GM21381 (cell line): ENCODE measurements around the gene TRPV6.

Experiments used
- ATAC-seq: cut with Tn5 transposase; IDR thresholded peaks from one replicate; pipeline ENCODE4 v1.9.1; 2021; ENCODE audit warnings: mild to moderate bottlenecking, moderate library complexity; ENCODE audit not compliant: unreplicated experiment

Gene TRPV6

DNA sequence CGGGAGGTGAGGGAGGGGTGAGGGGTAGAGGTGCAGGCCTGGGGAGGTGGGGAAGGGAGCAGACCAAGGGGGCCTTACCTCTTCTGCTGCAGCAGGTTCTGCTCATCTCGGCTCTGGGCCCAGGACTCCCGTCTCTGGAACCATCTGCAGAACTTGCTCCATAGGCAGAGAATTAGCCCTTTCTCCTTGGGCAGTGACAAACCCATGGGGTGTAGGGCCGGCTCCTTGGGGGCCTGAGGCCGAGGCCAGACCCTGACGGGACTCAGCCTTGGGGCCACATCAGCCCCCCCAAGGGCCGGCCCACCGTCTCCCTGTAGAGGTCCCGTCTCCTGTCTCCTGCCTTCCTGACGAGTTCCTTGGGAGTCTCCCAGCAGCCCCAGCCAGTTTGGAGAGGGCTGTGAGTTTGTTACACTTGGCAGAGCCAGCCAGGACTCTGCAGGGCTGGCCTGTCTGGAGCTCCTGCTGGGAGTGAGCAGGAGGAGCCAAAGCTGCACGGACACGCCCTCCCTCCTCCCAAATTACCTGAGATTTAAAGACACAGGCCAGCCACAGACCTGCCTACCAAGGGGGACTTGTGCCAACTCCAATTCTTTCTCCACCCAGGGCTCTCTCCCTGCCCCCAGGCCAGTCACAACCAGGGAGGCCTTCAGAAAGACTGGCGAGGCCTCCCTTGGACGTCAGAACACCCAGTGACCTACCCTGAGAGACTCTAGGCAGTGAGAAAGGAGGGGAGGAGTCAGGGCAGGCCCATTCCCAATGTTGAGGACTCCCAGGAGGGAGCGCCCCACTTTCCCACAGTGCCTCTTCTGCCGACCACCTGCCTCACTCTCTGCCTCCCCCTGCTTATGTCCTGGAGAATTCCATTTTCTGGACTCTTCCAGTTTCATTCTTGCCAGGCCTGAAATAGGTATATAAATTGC lies at the start of gene TRPV6:
Gene TRPV6 (minus strand): TSS at position 435 of the 920 bp plus-strand sequence.
- no peak for ATAC-seq

DNA sequence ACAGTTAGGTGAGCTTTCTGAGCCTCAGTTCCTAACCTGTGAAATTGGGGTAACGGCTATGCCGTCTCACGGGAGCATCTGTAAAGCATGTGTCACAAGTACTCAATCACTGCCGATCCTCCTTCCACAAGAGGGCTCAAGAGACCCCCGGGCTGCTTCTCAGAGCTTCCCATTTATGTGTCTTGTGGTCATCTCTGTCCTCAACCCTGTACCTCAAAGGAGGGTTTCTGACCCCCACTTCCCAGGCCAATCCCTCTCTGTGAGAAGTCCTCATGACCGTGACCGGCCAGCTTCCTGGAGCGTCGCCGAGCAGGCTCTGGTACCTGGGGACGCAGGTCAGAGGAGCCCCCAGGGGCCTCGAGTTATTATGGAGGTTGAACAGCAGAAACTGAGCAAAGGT lies 48.5 kb upstream of the TRPV6 start:
- ATAC-seq, result no peak

- no peak for ATAC-seq
Observed at GRCh38 chr7:142933624-142934023, 48.1 kb upstream of the TRPV6 start, which contains the start of gene TRPV5. Gene TRPV5 (minus strand): TSS chr7:142933746. CDS start chr7:142933459, 287 bp downstream.

DNA sequence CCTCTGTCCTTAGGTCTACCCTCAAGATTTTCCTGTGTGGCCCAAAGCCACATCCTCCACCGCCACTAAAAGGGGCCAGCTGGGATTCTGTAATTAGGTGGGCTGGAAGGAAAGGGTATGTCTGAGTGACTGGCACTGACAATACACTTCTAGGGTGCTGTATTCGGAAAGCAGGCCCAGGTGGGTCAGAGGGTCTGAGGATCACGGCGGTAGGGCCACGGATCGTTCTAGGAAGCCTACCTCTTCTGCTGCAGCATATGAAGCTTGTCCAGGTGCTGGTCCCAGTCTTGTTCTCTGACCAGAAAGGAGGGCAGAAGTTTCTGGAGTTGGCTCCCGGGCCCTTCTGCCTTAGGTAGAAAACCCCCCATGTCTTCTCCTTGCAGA lies 47.5 kb upstream of the TRPV6 start:
- ATAC-seq, result no peak

GRCh38 chr7:142932386-142933091 lies 47.0 kb upstream of the TRPV6 start:
- ATAC-seq, result no peak

DNA sequence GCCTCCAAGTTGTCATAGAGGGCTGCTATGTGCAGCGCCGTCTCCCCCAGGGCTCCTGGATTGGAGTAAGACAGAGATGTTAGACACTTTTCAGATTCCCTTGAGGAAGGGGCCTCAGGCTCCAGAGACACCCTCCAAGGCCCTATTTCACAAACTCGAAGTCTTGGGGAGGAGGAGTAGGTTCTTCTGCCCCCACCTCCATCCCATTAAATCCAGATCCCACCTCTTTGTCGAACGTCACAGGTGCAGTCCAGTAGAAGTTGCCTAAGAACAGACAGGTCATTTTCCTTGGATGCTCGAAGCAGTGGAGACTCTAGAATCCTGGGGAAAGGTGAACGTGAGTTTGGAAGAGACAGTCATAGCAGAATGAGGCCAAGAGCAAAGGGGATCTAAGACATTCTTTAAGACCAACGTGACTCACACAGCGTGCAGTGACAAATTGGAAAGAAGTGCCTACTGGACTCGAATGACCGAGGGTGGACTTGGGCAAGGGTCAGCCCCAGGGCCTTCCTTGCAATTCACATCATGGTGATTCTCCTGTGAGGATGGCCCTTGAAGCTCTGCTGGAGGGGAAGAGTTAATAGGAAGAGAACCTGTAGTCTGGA lies 44.7 kb upstream of the TRPV6 start:
- ATAC-seq, result no peak

DNA sequence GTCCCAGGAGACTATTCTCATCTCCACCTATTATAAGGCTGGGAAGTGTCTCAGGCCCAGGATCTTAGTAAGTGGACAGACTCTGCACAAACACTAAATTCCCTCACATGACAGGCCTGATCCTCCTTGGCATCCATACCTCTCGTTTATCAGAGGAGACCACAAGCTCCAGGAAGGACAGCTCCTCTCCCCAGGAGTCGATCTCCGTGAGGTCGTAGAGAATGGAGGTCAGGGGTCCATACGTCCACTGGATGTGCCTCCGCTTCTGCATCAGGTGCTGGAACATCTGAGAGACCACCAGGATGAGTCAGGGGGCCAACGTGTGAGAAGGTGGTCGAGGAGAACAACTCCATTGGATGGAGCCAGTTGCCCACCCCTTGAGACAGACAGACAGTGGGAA lies 42.4 kb upstream of the TRPV6 start:
- ATAC-seq, result no peak

GRCh38 chr7:142927085-142927745 lies 41.7 kb upstream of the TRPV6 start:
- no peak for ATAC-seq

GRCh38 chr7:142925413-142925812 lies 39.9 kb upstream of the TRPV6 start:
- no peak for ATAC-seq

DNA sequence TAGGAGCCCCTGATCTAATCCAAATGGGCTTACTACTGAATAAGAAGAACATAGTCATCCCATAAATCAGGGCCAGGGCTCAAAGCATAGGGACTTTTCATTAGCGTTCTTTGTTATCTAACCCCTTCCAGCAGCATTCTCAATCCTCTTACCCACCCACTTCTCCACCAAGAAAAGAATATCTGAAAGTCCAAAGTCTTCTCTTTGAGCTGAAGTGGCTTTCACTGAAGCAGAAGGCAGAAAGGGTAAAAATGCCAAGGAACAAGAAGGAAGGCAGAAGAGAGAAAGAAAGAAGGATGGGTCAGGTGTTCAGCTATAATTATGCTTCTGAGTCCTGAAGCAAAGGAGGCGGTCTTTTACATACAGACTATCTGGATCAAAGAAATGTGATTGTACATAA lies 37.8 kb upstream of the TRPV6 start:
- no peak for ATAC-seq

DNA sequence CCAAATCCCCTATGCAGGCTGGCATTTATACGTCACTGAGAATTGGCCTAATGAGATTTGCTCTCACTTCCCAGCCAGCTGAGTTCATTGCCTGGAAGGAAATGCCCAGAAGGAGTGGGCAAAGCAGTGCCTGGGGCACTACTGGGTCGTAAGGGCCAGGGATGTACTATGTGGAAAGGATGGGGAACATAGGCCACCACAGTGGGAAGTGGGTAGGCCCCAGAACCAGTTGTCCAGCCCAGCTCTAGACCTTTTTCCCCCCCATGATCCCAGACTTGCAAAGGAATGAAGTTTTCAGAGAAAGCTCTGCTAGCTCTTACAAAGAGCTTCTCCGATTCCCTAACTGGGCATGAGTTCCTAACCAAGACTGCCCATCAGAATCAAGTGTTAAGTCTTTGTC lies 34.1 kb upstream of the TRPV6 start:
- no peak for ATAC-seq

- ATAC-seq, result no peak
Observed at GRCh38 chr7:142918901-142919300, 33.4 kb upstream of the TRPV6 start.

DNA sequence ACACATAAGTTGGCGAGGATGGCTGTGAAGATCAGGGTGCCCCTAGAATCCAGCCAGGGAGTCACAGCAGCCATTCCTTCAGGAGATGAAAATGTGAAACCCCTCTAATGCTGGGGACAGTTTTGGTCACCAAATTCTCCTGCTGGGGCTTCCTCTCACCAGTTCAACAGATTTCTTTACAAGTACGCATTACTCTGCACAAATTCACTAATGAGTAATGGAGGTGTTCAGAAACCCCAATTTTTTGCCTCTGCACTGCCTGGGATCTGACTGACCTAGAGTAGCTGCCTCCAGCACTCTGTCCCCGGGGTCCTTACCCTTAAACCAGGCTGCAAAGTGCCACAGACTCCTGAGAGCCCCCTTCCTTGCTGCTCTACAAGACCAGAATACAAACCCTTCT lies 31.9 kb upstream of the TRPV6 start:
- ATAC-seq, result no peak

GRCh38 chr7:142916508-142916907 lies 31.0 kb upstream of the TRPV6 start:
- ATAC-seq, result no peak

DNA sequence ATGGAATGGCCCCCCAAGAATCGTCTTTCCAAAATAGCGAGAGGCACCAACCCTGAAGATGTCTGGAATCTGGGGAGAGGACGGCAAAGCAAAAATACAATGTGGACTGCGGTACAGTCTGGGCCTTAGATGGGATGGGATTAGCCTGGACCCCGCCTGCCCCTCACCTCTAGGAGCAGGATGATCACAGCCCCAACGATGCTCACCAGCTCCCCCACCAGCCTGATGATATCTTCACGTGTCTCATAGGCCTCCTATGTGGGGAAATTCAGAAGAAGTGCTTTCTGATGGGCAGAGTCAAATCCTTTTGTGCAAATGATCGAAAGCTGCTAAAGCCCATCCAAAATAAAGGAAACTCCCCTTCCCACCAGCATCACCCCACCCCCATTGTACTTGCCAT lies 29.8 kb upstream of the TRPV6 start:
- ATAC-seq, result no peak

GRCh38 chr7:142914121-142914520 lies 28.6 kb upstream of the TRPV6 start:
- ATAC-seq, result no peak

GRCh38 chr7:142913566-142913965 lies 28.0 kb upstream of the TRPV6 start:
- ATAC-seq, result no peak

DNA sequence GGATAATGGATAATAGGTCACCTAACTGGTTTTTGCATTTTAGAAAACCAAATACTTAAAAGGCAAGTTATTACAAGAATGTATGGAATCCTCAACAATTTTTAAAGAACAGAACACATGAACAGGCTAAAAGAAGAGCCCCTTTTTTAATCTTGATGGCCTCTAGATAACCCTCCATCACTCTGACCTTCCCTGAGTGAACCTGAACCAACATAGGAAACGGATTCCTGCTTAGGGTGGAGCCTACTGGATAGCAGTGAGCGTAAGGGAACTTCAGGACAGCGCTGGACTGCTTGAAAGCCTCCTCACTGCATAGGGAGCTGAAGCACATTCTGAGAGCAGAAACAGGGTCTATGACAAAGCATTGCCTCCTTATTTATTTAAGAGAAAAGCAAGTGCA lies 27.5 kb upstream of the TRPV6 start:
- ATAC-seq, result no peak

GRCh38 chr7:142910481-142910880 lies 24.9 kb upstream of the TRPV6 start:
- ATAC-seq, result no peak

DNA sequence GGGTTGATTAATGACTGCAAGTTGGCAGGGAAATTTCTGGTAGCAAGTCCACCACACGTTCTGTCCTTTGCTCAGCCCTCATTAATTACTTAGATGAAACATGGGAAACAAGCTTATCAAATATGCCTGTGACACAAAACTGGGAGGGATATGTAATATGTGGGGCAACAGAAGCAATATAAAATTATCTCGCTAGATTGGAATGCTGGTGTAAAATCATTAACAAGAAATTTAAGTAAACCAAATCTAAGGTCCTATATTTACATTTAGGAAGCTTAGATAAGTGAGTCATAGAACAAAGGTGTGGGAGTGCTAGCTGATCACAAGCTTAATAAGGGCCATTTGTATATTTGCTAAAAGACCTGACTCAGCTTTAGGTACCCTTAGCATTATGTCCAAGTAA lies 24.5 kb upstream of the TRPV6 start:
- no peak for ATAC-seq
